Dedifferentiated amniotic fluid mesenchymal stem cell (primary cell): ENCODE data around the gene SART3.
"Not testable (repeated sequence)": the region's sequence is repeated elsewhere in the genome, so short reads cannot be mapped to it uniquely, and the experiment has no call there.

ENCODE experiments used
- DNase-seq: peaks from one replicate; pipeline ENCODE4 v3.0.0-alpha.2; 2016; ENCODE audit errors: extremely low spot score

Gene SART3

GRCh38 chr12:108596854-108597558 lies 36.0 kb upstream of the SART3 start:
- DNase-seq, result no peak

- no peak for DNase-seq
Measured at GRCh38 chr12:108595711-108596647, 35.0 kb upstream of the SART3 start.

- no peak for DNase-seq
Measured at GRCh38 chr12:108594960-108595710, 34.2 kb upstream of the SART3 start.

- no peak for DNase-seq
Measured at GRCh38 chr12:108594323-108594903, 33.4 kb upstream of the SART3 start.

GRCh38 chr12:108592033-108592909 lies 31.3 kb upstream of the SART3 start:
- DNase-seq, result no peak

- DNase-seq, result no peak
Measured at GRCh38 chr12:108591267-108591980, 30.5 kb upstream of the SART3 start.

GRCh38 chr12:108590463-108590862 lies 29.5 kb upstream of the SART3 start:
- DNase-seq, result not testable (repeated sequence)

- DNase-seq, result no peak
Measured at GRCh38 chr12:108589840-108590229, 28.9 kb upstream of the SART3 start.

GRCh38 chr12:108589028-108589839 lies 28.3 kb upstream of the SART3 start:
- no peak for DNase-seq

GRCh38 chr12:108587826-108588225 lies 26.9 kb upstream of the SART3 start:
- DNase-seq, result no peak

GRCh38 chr12:108586306-108586705 lies 25.3 kb upstream of the SART3 start:
- no peak for DNase-seq

- no peak for DNase-seq
Measured at GRCh38 chr12:108585864-108586263, 24.9 kb upstream of the SART3 start.

GRCh38 chr12:108584456-108585065 lies 23.6 kb upstream of the SART3 start:
- no peak for DNase-seq

GRCh38 chr12:108583991-108584390 lies 23.0 kb upstream of the SART3 start:
- DNase-seq, result no peak

GRCh38 chr12:108582978-108583770 lies 22.2 kb upstream of the SART3 start:
- no peak for DNase-seq

- no peak for DNase-seq
Measured at GRCh38 chr12:108582509-108582908, 21.5 kb upstream of the SART3 start.

- no peak for DNase-seq
Measured at GRCh38 chr12:108581311-108582227, 20.6 kb upstream of the SART3 start.
